Raji (cell line): Measurements from ENCODE around the gene TRPM6.

ENCODE experiments used
- POLR2A ChIP-seq: IDR thresholded peaks from 2 replicates; pipeline ENCODE4 v1.6.1; 2011; ENCODE audit warnings: low read depth, low read length, control low read depth; ENCODE audit not compliant: insufficient read depth

The TRPM6 gene

GRCh38 chr9:74800226-74800625, 87.5 kb downstream of the TRPM6 start:
- TF ChIP-seq POLR2A, result no peak

GRCh38 chr9:74795803-74796202, 91.9 kb downstream of the TRPM6 start:
- TF ChIP-seq POLR2A, result no peak

- TF ChIP-seq POLR2A, result no peak
Measured at GRCh38 chr9:74795081-74795480, 92.6 kb downstream of the TRPM6 start.

GRCh38 chr9:74784506-74784905, 103.2 kb downstream of the TRPM6 start:
- TF ChIP-seq POLR2A, result no peak

- TF ChIP-seq POLR2A, result no peak
Measured at GRCh38 chr9:74783408-74783807, 104.3 kb downstream of the TRPM6 start.

- no peak for TF ChIP-seq POLR2A
Measured at GRCh38 chr9:74777136-74777879, 110.4 kb downstream of the TRPM6 start.

GRCh38 chr9:74775396-74775795, 112.3 kb downstream of the TRPM6 start:
- TF ChIP-seq POLR2A, result no peak

GRCh38 chr9:74773886-74774479, 113.7 kb downstream of the TRPM6 start:
- no peak for TF ChIP-seq POLR2A

GRCh38 chr9:74772121-74772520, 115.6 kb downstream of the TRPM6 start:
- TF ChIP-seq POLR2A, result no peak

GRCh38 chr9:74771672-74772071, 116.0 kb downstream of the TRPM6 start:
- no peak for TF ChIP-seq POLR2A

- no peak for TF ChIP-seq POLR2A
Measured at GRCh38 chr9:74771262-74771585, 116.5 kb downstream of the TRPM6 start.

- no peak for TF ChIP-seq POLR2A
Measured at GRCh38 chr9:74770508-74771261, 117.0 kb downstream of the TRPM6 start.

- TF ChIP-seq POLR2A, result no peak
Measured at GRCh38 chr9:74765481-74765971, 122.2 kb downstream of the TRPM6 start.

- TF ChIP-seq POLR2A, result no peak
Measured at GRCh38 chr9:74762950-74763349, 124.8 kb downstream of the TRPM6 start.

- TF ChIP-seq POLR2A, result no peak
Measured at GRCh38 chr9:74760031-74760700, 127.6 kb downstream of the TRPM6 start.
